PFSK-1 (cell line): ENCODE data around the gene CCL25.

ENCODE experiments used
- POLR2AphosphoS5 ChIP-seq: IDR thresholded peaks from 2 replicates; pipeline ENCODE4 v1.6.1; 2012; ENCODE audit warnings: low read depth, mild to moderate bottlenecking, control low read depth, low read length, moderate library complexity
- SIN3A ChIP-seq: IDR thresholded peaks from 2 replicates; pipeline ENCODE4 v1.6.1; 2012; ENCODE audit warnings: mild to moderate bottlenecking, low read length, moderate library complexity, borderline replicate concordance; ENCODE audit not compliant: insufficient read depth
- TAF1 ChIP-seq: IDR thresholded peaks from 2 replicates; pipeline ENCODE4 v1.6.1; 2012; ENCODE audit warnings: low read length, control low read depth, borderline replicate concordance; ENCODE audit not compliant: insufficient read depth

DNA sequence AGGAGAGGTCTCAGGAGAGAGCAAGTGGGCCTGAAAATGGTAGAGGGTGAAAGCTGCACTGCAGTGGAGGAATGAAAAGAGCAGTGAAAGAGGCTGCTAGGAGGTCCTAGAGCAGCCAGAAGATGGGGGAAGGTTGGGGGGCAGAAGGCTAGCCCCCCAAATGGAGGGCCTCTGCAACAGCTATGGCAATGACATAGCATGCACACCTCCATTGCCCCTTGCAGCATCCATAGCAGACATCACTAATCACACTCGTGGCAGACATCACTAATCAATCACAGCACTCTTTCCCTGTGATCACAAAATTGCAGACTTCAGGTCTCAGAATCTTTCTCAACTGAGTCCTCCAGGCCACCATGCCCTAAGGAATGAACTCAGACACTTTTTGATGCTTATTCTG lies 21.9 kb downstream of the CCL25 start:
- no peak for TF ChIP-seq SIN3A
- no peak for TF ChIP-seq POLR2AphosphoS5
- no peak for TF ChIP-seq TAF1
